HCEC 1CT (cell line): ENCODE measurements around the gene TRIM24.
A peak's percentile ranks its signal among the peaks of the same experiment; 100 is the strongest.

Experiments used
- DNase-seq: peaks from one replicate; pipeline ENCODE4 v3.0.0-alpha.2; 2017

The TRIM24 gene

GRCh38 chr7:138584283-138584682 is 124.2 kb downstream of the TRIM24 start:
- no peak for DNase-seq

- no peak for DNase-seq
Measured at GRCh38 chr7:138584696-138585095, 124.6 kb downstream of the TRIM24 start.

GRCh38 chr7:138585283-138585993 is 125.4 kb downstream of the TRIM24 start:
- DNase-seq: no peak

- DNase-seq: no peak
Measured at GRCh38 chr7:138587485-138587884, 127.4 kb downstream of the TRIM24 start.

GRCh38 chr7:138588986-138589385 is 128.9 kb downstream of the TRIM24 start:
- no peak for DNase-seq

- DNase-seq: no peak
Measured at GRCh38 chr7:138590154-138590553, 130.1 kb downstream of the TRIM24 start.

- DNase-seq: no peak
Measured at GRCh38 chr7:138595454-138595853, 135.4 kb downstream of the TRIM24 start.

GRCh38 chr7:138602451-138602850 is 142.4 kb downstream of the TRIM24 start:
- DNase-seq: no peak

GRCh38 chr7:138603549-138604318 is 143.7 kb downstream of the TRIM24 start:
- peak; percentile 3 for DNase-seq

- DNase-seq: no peak
Measured at GRCh38 chr7:138606236-138606635, 146.2 kb downstream of the TRIM24 start.

GRCh38 chr7:138607216-138608126 is 147.4 kb downstream of the TRIM24 start:
- no peak for DNase-seq

GRCh38 chr7:138608275-138608674 is 148.2 kb downstream of the TRIM24 start:
- DNase-seq: peak; percentile 54

- no peak for DNase-seq
Measured at GRCh38 chr7:138610671-138611170, 150.7 kb downstream of the TRIM24 start.

GRCh38 chr7:138613630-138614029 is 153.6 kb downstream of the TRIM24 start:
- DNase-seq: no peak

GRCh38 chr7:138616085-138616484 is 156.0 kb downstream of the TRIM24 start:
- DNase-seq: no peak

- no peak for DNase-seq
Measured at GRCh38 chr7:138618506-138618905, 158.4 kb downstream of the TRIM24 start.

GRCh38 chr7:138618933-138619332 is 158.9 kb downstream of the TRIM24 start:
- DNase-seq: no peak

- no peak for DNase-seq
Measured at GRCh38 chr7:138622841-138623240, 162.8 kb downstream of the TRIM24 start.

GRCh38 chr7:138625084-138625848 is 165.2 kb downstream of the TRIM24 start:
- DNase-seq: no peak

- DNase-seq: no peak
Measured at GRCh38 chr7:138625849-138626230, 165.8 kb downstream of the TRIM24 start.

- DNase-seq: no peak
Measured at GRCh38 chr7:138626846-138627245, 166.8 kb downstream of the TRIM24 start.

GRCh38 chr7:138627361-138627760 is 167.3 kb downstream of the TRIM24 start:
- no peak for DNase-seq
